ENCODE results near the gene NIPAL4. TPM values are rescaled to one million over a fixed set of nuclear protein-coding genes. Genes with fewer than 3 reads are reported as not detected.

The NIPAL4 gene
- total RNA-seq, 1 donor from 2014 or later = not detected

- no peak overlapping the region for H3K4me3 Mint-ChIP-seq
- TF ChIP-seq CTCF (IDR thresholded peaks at IDR 0.05) = no peak
- TF ChIP-seq EZH2 (IDR thresholded peaks at IDR 0.05) = no peak
- no peak for TF ChIP-seq EZH2phosphoT487 (IDR thresholded peaks at IDR 0.05)
- peaks cover 3% of the 10 kb centered on the region for H3K36me3 Mint-ChIP-seq
- DNase-seq (ENCODE audit: low spot score) = no peak
- Histone ChIP-seq H3K36me3 (no peaks in the 10 kb centered on the region), H3K4me1 (no peaks in the 10 kb centered on the region), H3K4me3 (no peak overlapping the region), H3K79me2 (ENCODE audit: low read depth) (no peaks in the 10 kb centered on the region), H3K9me3 (ENCODE audit: low read depth) (no peaks in the 10 kb centered on the region), H4K20me1 (ENCODE audit: low read depth) (no peaks in the 10 kb centered on the region), H3F3A (ENCODE audit: low read depth) (no peaks in the 10 kb centered on the region), H3K9ac (no peak overlapping the region), H2AFZ (replicated peaks) (no peak overlapping the region), H3K27ac (no peak overlapping the region), H3K4me2 (no peak overlapping the region), H3K27me3 (no peaks in the 10 kb centered on the region)
- H3K27ac Mint-ChIP-seq = no peak overlapping the region
- no peaks in the 10 kb centered on the region for H3K9me3 Mint-ChIP-seq
- peaks cover 35% of the 10 kb centered on the region for H3K4me1 Mint-ChIP-seq
- H3K27me3 Mint-ChIP-seq (ENCODE audit: insufficient read depth, low read depth) = no peaks in the 10 kb centered on the region
Observed at GRCh38 chr5:157473383-157474320, 13.6 kb downstream of the NIPAL4 start.

- Histone ChIP-seq H3K79me2 (ENCODE audit: low read depth) (no peaks in the 10 kb centered on the region), H3K36me3 (no peaks in the 10 kb centered on the region), H2AFZ (replicated peaks) (no peak overlapping the region), H3K27me3 (no peaks in the 10 kb centered on the region), H3K27ac (no peak overlapping the region), H3F3A (ENCODE audit: low read depth) (no peaks in the 10 kb centered on the region), H3K4me2 (no peak overlapping the region), H3K9ac (no peak overlapping the region), H4K20me1 (ENCODE audit: low read depth) (no peaks in the 10 kb centered on the region), H3K4me3 (no peak overlapping the region), H3K4me1 (peaks cover 6% of the 10 kb centered on the region), H3K9me3 (ENCODE audit: low read depth) (no peaks in the 10 kb centered on the region)
- Mint-ChIP-seq H3K9me3 (no peaks in the 10 kb centered on the region), H3K4me3 (no peak overlapping the region), H3K4me1 (peaks cover 25% of the 10 kb centered on the region), H3K27me3 (ENCODE audit: insufficient read depth, low read depth) (peaks cover 2% of the 10 kb centered on the region), H3K36me3 (peaks cover 5% of the 10 kb centered on the region), H3K27ac (no peak overlapping the region)
- DNase-seq (ENCODE audit: low spot score) = no peak
- TF ChIP-seq CTCF (IDR thresholded peaks at IDR 0.05) (no peak), EZH2phosphoT487 (IDR thresholded peaks at IDR 0.05) (no peak), EZH2 (IDR thresholded peaks at IDR 0.05) (no peak)
Observed at GRCh38 chr5:157475432-157475831, 15.4 kb downstream of the NIPAL4 start.

GRCh38 chr5:157476702-157477408 is 16.8 kb downstream of the NIPAL4 start:
- H3K4me3 ChIP-seq = no peak overlapping the region
- H3K79me2 ChIP-seq (ENCODE audit: low read depth) = no peaks in the 10 kb centered on the region
- peak; percentile 87 for DNase-seq (ENCODE audit: low spot score)
- Mint-ChIP-seq H3K4me3 (no peak overlapping the region), H3K4me1 (peaks cover 18% of the 10 kb centered on the region), H3K9me3 (no peaks in the 10 kb centered on the region), H3K27ac (no peak overlapping the region), H3K27me3 (ENCODE audit: insufficient read depth, low read depth) (peaks cover 2% of the 10 kb centered on the region), H3K36me3 (peaks cover 9% of the 10 kb centered on the region)
- H3K27me3 ChIP-seq = no peaks in the 10 kb centered on the region
- no peak overlapping the region for H3K9ac ChIP-seq
- no peak overlapping the region for H2AFZ ChIP-seq (replicated peaks)
- no peaks in the 10 kb centered on the region for H3K36me3 ChIP-seq
- H3K4me2 ChIP-seq = no peak overlapping the region
- H3K27ac ChIP-seq = no peak overlapping the region
- no peaks in the 10 kb centered on the region for H4K20me1 ChIP-seq (ENCODE audit: low read depth)
- no peaks in the 10 kb centered on the region for H3F3A ChIP-seq (ENCODE audit: low read depth)
- TF ChIP-seq EZH2phosphoT487 (IDR thresholded peaks at IDR 0.05) (no peak), CTCF (IDR thresholded peaks at IDR 0.05) (peak; percentile 89)
- peaks cover 6% of the 10 kb centered on the region for H3K4me1 ChIP-seq
- H3K9me3 ChIP-seq (ENCODE audit: low read depth) = no peaks in the 10 kb centered on the region

Measured in neural progenitor cell (in vitro differentiated cells).